ENCODE results near the gene LRBA.
"Not testable (repeated sequence)": the region's sequence is repeated elsewhere in the genome, so short reads cannot be mapped to it uniquely, and the experiment has no call there.

Gene LRBA

DNA sequence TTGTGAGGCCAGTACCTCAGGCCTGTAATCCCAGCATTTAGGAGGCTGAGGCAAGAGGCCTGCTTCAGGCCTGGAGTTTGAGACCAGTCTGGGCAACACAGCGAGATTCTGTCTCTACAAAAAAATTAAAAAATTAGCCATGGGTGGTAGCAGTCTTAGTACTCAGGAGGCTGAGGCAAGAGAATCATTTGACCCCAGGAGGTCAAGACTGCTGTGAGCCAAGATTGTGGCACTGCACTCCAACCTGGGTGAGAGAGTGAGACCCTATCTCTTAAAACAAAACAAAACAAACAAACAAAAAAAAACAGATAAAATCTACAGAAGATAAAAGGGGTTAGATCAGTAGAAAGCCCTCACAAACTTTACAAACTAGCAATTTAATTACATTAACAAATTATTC, 352.4 kb downstream of the LRBA start:
- DNase-seq (ENCODE audit: low spot score), result no peak
- no peak for TF ChIP-seq CTCF (IDR thresholded peaks at IDR 0.05)
- H3K27ac ChIP-seq, result no peak overlapping the region
- no peak overlapping the region for H3K4me3 ChIP-seq

- not testable (repeated sequence) for H3K4me3 ChIP-seq; H3K27ac ChIP-seq; DNase-seq (ENCODE audit: low spot score)
These were observed 353.5 kb downstream of the LRBA start for GRCh38 chr4:150661551-150661950.

GRCh38 chr4:150658258-150658657, 356.8 kb downstream of the LRBA start:
- not testable (repeated sequence) for DNase-seq (ENCODE audit: low spot score); H3K4me3 ChIP-seq; H3K27ac ChIP-seq

DNA sequence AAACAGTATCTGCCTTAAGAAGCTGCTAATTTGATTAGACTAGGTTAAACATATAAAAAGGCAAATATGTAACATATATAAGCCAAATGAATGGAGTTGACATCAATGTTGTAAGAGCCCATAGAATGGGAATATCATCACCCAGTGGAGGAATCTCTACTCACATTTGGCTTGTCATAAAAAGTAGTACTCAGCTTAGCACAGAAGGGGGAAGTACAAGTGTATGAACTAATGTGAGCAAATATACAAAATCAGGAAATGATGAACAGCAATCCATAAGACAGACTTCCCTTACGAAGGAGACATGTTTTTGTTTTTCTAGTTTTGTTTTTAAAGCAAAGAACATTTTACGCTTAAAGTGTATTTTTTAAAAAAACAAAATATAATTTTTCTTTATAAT, 358.2 kb downstream of the LRBA start:
- no peak overlapping the region for H3K4me3 ChIP-seq
- H3K27ac ChIP-seq, result no peak overlapping the region
- DNase-seq (ENCODE audit: low spot score), result no peak
- TF ChIP-seq CTCF (IDR thresholded peaks at IDR 0.05), result no peak

- no peak for DNase-seq (ENCODE audit: low spot score)
- no peak for TF ChIP-seq CTCF (IDR thresholded peaks at IDR 0.05)
- Histone ChIP-seq H3K4me3 (no peak overlapping the region), H3K27ac (no peak overlapping the region)
These were observed 364.3 kb downstream of the LRBA start for GRCh38 chr4:150650751-150651150.

GRCh38 chr4:150648123-150648522, 367.0 kb downstream of the LRBA start:
- TF ChIP-seq CTCF (IDR thresholded peaks at IDR 0.05), result no peak

GRCh38 chr4:150647008-150647407, 368.1 kb downstream of the LRBA start:
- DNase-seq (ENCODE audit: low spot score), result no peak

More at GRCh38 chr4:150648123-150648522, 367.0 kb downstream of the LRBA start:
- Histone ChIP-seq H3K27ac (no peak overlapping the region), H3K4me3 (no peak overlapping the region)
- DNase-seq (ENCODE audit: low spot score), result no peak

DNA sequence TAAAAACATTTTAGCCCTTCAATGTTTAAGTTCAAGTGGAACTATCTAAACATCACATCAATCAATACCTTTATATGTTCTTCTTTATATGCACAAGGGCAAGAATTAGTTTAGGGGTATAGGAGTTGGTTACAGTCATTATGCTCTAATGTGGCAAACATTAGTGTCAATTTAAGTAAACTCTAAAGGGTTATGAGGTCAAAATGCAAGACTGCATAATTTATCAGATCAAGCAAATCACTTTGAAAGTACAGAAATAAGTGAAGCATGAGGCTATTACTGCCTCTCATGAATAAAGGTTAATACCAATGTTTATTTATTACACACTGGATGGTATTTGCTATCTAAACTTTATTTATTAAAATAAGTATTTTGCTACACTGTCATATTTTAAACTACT, 373.5 kb downstream of the LRBA start:
- H3K27ac ChIP-seq, result no peak overlapping the region
- H3K4me3 ChIP-seq, result no peak overlapping the region
- TF ChIP-seq CTCF (IDR thresholded peaks at IDR 0.05), result no peak
- DNase-seq (ENCODE audit: low spot score), result no peak

More at GRCh38 chr4:150647008-150647407, 368.1 kb downstream of the LRBA start:
- no peak overlapping the region for H3K4me3 ChIP-seq
- no peak for TF ChIP-seq CTCF (IDR thresholded peaks at IDR 0.05)
- H3K27ac ChIP-seq, result no peak overlapping the region
